SK-N-SH (cell line): Measurements from ENCODE around the gene RGL4. TPM values are rescaled to one million over a fixed set of nuclear protein-coding genes. Genes with fewer than 3 reads are reported as not detected.

Experiments used
- CTCF ChIA-PET: fragments of 300-600, 350-600 bp; formaldehyde crosslinking; extraction: SDS; loops from one replicate; lab custom pipeline; 2021; lab: Yijun Ruan, JAX
- POLR2A ChIA-PET: fragments of 350-600 bp; sonication (Branson Sonifier 250); formaldehyde crosslinking; extraction: SDS; loops from one replicate; lab custom pipeline; 2020; ENCODE audit warnings: antibody characterized with exemption, inconsistent platforms; lab: Yijun Ruan, JAX
- DNase-seq: peaks from one replicate; pipeline ENCODE4 v3.0.0; 2012
- H2AFZ ChIP-seq: fragments of 200-600 bp; sonication (generic); 2 replicates; pipeline ENCODE4 v1.8.1; 2016; ENCODE audit warnings: antibody characterized with exemption, mild to moderate bottlenecking, low read depth
- H3F3A ChIP-seq: fragments of 200-600 bp; sonication (generic); replicated peaks from 2 replicates; pipeline ENCODE3; 2016; ENCODE audit warnings: antibody characterized with exemption, mild to moderate bottlenecking; ENCODE audit not compliant: insufficient read depth
- H3K27ac ChIP-seq, 2 experiments: fragments of 200-500 bp in 1 of 2; fragments of 200-600 bp in 1 of 2; sonication (Bioruptor generic) in 1 of 2; sonication (generic), shearing (Covaris generic) in 1 of 2; 2 replicates each; pipeline versions ENCODE4 v1.5.1 to v1.6.1; 2014 to 2016; ENCODE audit warnings: low read depth in 2 of 2, inconsistent platforms in 1 of 2, low read length in 1 of 2, mild to moderate bottlenecking in 1 of 2, mixed read lengths in 1 of 2
- H3K27me3 ChIP-seq: fragments of 200-600 bp; sonication (generic), shearing (Covaris generic); 2 replicates; pipeline ENCODE4 v1.6.1; 2016; ENCODE audit warnings: mixed run types; ENCODE audit not compliant: insufficient read depth
- H3K36me3 ChIP-seq, 2 experiments: fragments of 200-500 bp in 1 of 2; fragments of 200-600 bp in 1 of 2; sonication (Bioruptor generic) in 1 of 2; sonication (generic) in 1 of 2; replicated peaks in 1 of 2; 2 replicates each; pipeline versions ENCODE3 to v1.5.1; 2014 to 2016; ENCODE audit warnings: low read length in 1 of 2, mild to moderate bottlenecking in 1 of 2; ENCODE audit not compliant: insufficient read depth in 2 of 2, control insufficient read depth in 1 of 2
- H3K4me1 ChIP-seq, 2 experiments: fragments of 200-500 bp in 1 of 2; fragments of 200-600 bp in 1 of 2; sonication (Bioruptor generic) in 1 of 2; sonication (generic), shearing (Covaris generic) in 1 of 2; 2 replicates each; pipeline versions ENCODE4 v1.5.1 to v1.6.1; 2014 to 2016; ENCODE audit warnings: low read depth in 1 of 2, low read length in 1 of 2, mixed run types in 1 of 2; ENCODE audit not compliant: insufficient read depth in 2 of 2, control insufficient read depth in 1 of 2
- H3K4me2 ChIP-seq: fragments of 200-600 bp; sonication (generic), shearing (Covaris generic); 2 replicates; pipeline ENCODE4 v1.6.1; 2017; ENCODE audit warnings: mixed run types
- H3K4me3 ChIP-seq, 2 experiments: fragments of 200-500 bp in 1 of 2; fragments of 200-600 bp in 1 of 2; sonication (Bioruptor generic) in 1 of 2; sonication (generic), shearing (Covaris generic) in 1 of 2; 2 replicates each; pipeline versions ENCODE4 v1.5.1 to v1.8.1; 2014 to 2016; ENCODE audit warnings: low read depth in 2 of 2, inconsistent platforms in 1 of 2, low read length in 1 of 2, mild to moderate bottlenecking in 1 of 2, mixed read lengths in 1 of 2, moderate library complexity in 1 of 2
- H3K79me2 ChIP-seq: fragments of 200-600 bp; sonication (generic); 2 replicates; pipeline ENCODE4 v1.8.1; 2017; ENCODE audit warnings: mild to moderate bottlenecking; ENCODE audit not compliant: insufficient read depth
- H3K9ac ChIP-seq: fragments of 200-600 bp; sonication (generic); 2 replicates; pipeline ENCODE4 v1.6.1; 2017; ENCODE audit warnings: mixed run types
- H3K9me2 ChIP-seq: fragments of 200-600 bp; sonication (generic); 2 replicates; pipeline ENCODE4 v1.6.1; 2017; ENCODE audit warnings: mixed run types
- H3K9me3 ChIP-seq: fragments of 200-600 bp; sonication (generic); 2 replicates; pipeline ENCODE4 v1.6.1; 2017; ENCODE audit warnings: mixed run types, mild to moderate bottlenecking, moderate library complexity
- H4K20me1 ChIP-seq: fragments of 200-600 bp; sonication (generic); 2 replicates; pipeline ENCODE4 v1.6.1; 2017; ENCODE audit warnings: mild to moderate bottlenecking, mixed run types; ENCODE audit not compliant: insufficient read depth
- CHD2 ChIP-seq: fragments of 150-350 bp; IDR thresholded peaks from 2 replicates; pipeline ENCODE4 v1.6.1; 2018; ENCODE audit warnings: low read length; ENCODE audit not compliant: partially characterized antibody
- EP300 ChIP-seq, 2 experiments: IDR thresholded peaks; 2 replicates each; pipeline versions ENCODE4 v1.4.0 to v1.6.1; 2012; ENCODE audit warnings: borderline replicate concordance in 1 of 2, low read depth in 1 of 2, low read length in 1 of 2
- EZH2phosphoT487 ChIP-seq: fragments of 200-600 bp; sonication (generic); IDR thresholded peaks from 2 replicates; pipeline ENCODE4 v1.6.1; 2017; ENCODE audit warnings: low read depth, mixed run types, mild to moderate bottlenecking, antibody characterized with exemption, moderate library complexity, borderline replicate concordance
- GATA2 ChIP-seq: sonication (generic); formaldehyde crosslinking; IDR thresholded peaks from 2 replicates; pipeline ENCODE4 v1.5.0; 2020; ENCODE audit warnings: mild to moderate bottlenecking, missing genetic modification reagents
- JUND ChIP-seq: IDR thresholded peaks from 2 replicates; pipeline ENCODE4 v1.4.0; 2012
- MEF2A ChIP-seq: IDR thresholded peaks from 2 replicates; pipeline ENCODE4 v1.4.0; 2012; ENCODE audit warnings: low read depth, borderline replicate concordance
- NRF1 ChIP-seq: IDR thresholded peaks from 2 replicates; pipeline ENCODE4 v1.6.1; 2012; ENCODE audit warnings: low read depth, mild to moderate bottlenecking, low read length
- POLR2AphosphoS5 ChIP-seq: IDR thresholded peaks from 2 replicates; pipeline ENCODE4 v1.6.1; 2012; ENCODE audit warnings: low read depth, low read length
- TAF1 ChIP-seq: IDR thresholded peaks from 2 replicates; pipeline ENCODE4 v1.6.1; 2012; ENCODE audit warnings: low read depth, mild to moderate bottlenecking, low read length, moderate library complexity, borderline replicate concordance
- TEAD4 ChIP-seq: IDR thresholded peaks from 2 replicates; pipeline ENCODE4 v1.4.0; 2012; ENCODE audit warnings: mild to moderate bottlenecking, borderline replicate concordance; ENCODE audit not compliant: insufficient read depth
- WGBS: methylation state at CpG from one replicate; pipeline ENCODE4 v1.1.6; 2017; ENCODE audit warnings: low lambda C conversion rate; 5-methylcytosine and 5-hydroxymethylcytosine counted together
- polyA plus RNA-seq, 3 experiments: library from polyadenylated mRNA; depleted of rRNA; stranded (reverse); fragments of >200 nt; gene quantifications; 2 replicates each; pipeline ENCODE4 v1.2.3, GENCODE V29; 2012
- TF ChIP-seq, protein P1 (sequence below): IDR thresholded peaks from 2 replicates; pipeline ENCODE4 v1.4.0; 2012; ENCODE audit warnings: low read depth
- TF ChIP-seq, protein P2 (sequence below): fragments of 200-600 bp; sonication (generic); IDR thresholded peaks from 2 replicates; pipeline ENCODE4 v1.6.1; 2017; ENCODE audit warnings: antibody characterized with exemption, mild to moderate bottlenecking, moderate library complexity
- TF ChIP-seq, protein P3 (sequence below): IDR thresholded peaks from 2 replicates; pipeline ENCODE4 v1.4.0; 2012; ENCODE audit warnings: low read depth, borderline replicate concordance
- TF ChIP-seq, protein P4 (sequence below): fragments of 150-350 bp; IDR thresholded peaks from 2 replicates; pipeline ENCODE4 v1.6.1; 2016; ENCODE audit warnings: mild to moderate bottlenecking, low read depth, low read length
- TF ChIP-seq, protein P5 (sequence below): IDR thresholded peaks from 2 replicates; pipeline ENCODE4 v1.6.1; 2012; ENCODE audit warnings: mild to moderate bottlenecking, low read depth, low read length, moderate library complexity

The RGL4 gene
- polyA plus RNA-seq, 1 of the 3 experiments (the other 2 are of a cell fraction): not detected

- Histone ChIP-seq H3K9ac (no peak overlapping the region), H3K27ac (no peak overlapping the region), H2AFZ (no peak overlapping the region), H3K79me2 (peaks cover 19% of the 10 kb centered on the region; the same call in 1 of the 2 replicates), H3F3A (no peaks in the 10 kb centered on the region), H3K9me3 (no peaks in the 10 kb centered on the region), H3K4me3 (no peak overlapping the region), H3K36me3 (peaks cover 26 to 58% of the 10 kb centered on the region in 2 experiments), H3K9me2 (no peaks in the 10 kb centered on the region), H3K4me2 (no peak overlapping the region), H3K27me3 (no peaks in the 10 kb centered on the region)
- POLR2A ChIA-PET: interaction anchor here (0.7 kb wide), 1 partner anchor 15 kb away, joined by 4 read pairs; no protein-coding TSS in a partner anchor
- CTCF ChIA-PET: interaction anchor here (1.6 kb wide), 1 partner anchor 151 kb away, joined by 4 read pairs; no protein-coding TSS in a partner anchor
- 90% methylated on average over 2 of the region's 4 CpGs for WGBS
- DNase-seq: no peak
- TF ChIP-seq, protein P1, sequence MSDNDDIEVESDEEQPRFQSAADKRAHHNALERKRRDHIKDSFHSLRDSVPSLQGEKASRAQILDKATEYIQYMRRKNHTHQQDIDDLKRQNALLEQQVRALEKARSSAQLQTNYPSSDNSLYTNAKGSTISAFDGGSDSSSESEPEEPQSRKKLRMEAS: no peak
- TF ChIP-seq TAF1: no peak
- no peak for TF ChIP-seq TEAD4
- TF ChIP-seq EP300 (IDR thresholded peaks at IDR 0.05; ENCODE audit: borderline replicate concordance in 1 of 2, low read depth in 1 of 2, low read length in 1 of 2): no peak
- TF ChIP-seq EZH2phosphoT487: no peak
- TF ChIP-seq NRF1: no peak
- TF ChIP-seq, protein P2, sequence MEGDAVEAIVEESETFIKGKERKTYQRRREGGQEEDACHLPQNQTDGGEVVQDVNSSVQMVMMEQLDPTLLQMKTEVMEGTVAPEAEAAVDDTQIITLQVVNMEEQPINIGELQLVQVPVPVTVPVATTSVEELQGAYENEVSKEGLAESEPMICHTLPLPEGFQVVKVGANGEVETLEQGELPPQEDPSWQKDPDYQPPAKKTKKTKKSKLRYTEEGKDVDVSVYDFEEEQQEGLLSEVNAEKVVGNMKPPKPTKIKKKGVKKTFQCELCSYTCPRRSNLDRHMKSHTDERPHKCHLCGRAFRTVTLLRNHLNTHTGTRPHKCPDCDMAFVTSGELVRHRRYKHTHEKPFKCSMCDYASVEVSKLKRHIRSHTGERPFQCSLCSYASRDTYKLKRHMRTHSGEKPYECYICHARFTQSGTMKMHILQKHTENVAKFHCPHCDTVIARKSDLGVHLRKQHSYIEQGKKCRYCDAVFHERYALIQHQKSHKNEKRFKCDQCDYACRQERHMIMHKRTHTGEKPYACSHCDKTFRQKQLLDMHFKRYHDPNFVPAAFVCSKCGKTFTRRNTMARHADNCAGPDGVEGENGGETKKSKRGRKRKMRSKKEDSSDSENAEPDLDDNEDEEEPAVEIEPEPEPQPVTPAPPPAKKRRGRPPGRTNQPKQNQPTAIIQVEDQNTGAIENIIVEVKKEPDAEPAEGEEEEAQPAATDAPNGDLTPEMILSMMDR: no peak
- TF ChIP-seq, all 33 proteins: peak for 0
- Histone ChIP-seq H4K20me1 (no peaks in the 10 kb centered on the region), H3K4me1 (peaks cover 0 to 2% of the 10 kb centered on the region in 2 experiments; a peak in 1 of 4 replicates)
Measured at GRCh38 chr22:23698094-23698493, 7.3 kb downstream of the RGL4 start.

GRCh38 chr22:23698673-23699235 lies 7.9 kb downstream of the RGL4 start:
- Histone ChIP-seq H3K4me1 (peaks cover 0 to 2% of the 10 kb centered on the region in 2 experiments; a peak in 1 of 4 replicates), H3K9ac (no peak overlapping the region), H3K4me3 (no peak overlapping the region), H3K79me2 (peaks cover 24% of the 10 kb centered on the region; the same call in 1 of the 2 replicates), H4K20me1 (no peaks in the 10 kb centered on the region), H3K27me3 (no peaks in the 10 kb centered on the region), H3K27ac (no peak overlapping the region), H3K9me3 (no peaks in the 10 kb centered on the region), H3F3A (no peaks in the 10 kb centered on the region), H3K4me2 (no peak overlapping the region), H3K9me2 (no peaks in the 10 kb centered on the region), H3K36me3 (peaks cover 30 to 55% of the 10 kb centered on the region in 2 experiments), H2AFZ (no peak overlapping the region)
- no peak for DNase-seq
- 92% methylated on average over 9 of the region's 10 CpGs for WGBS
- CTCF ChIA-PET: no interaction called here
- TF ChIP-seq, protein P3, sequence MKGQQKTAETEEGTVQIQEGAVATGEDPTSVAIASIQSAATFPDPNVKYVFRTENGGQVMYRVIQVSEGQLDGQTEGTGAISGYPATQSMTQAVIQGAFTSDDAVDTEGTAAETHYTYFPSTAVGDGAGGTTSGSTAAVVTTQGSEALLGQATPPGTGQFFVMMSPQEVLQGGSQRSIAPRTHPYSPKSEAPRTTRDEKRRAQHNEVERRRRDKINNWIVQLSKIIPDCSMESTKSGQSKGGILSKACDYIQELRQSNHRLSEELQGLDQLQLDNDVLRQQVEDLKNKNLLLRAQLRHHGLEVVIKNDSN: no peak
- TF ChIP-seq, protein P4, sequence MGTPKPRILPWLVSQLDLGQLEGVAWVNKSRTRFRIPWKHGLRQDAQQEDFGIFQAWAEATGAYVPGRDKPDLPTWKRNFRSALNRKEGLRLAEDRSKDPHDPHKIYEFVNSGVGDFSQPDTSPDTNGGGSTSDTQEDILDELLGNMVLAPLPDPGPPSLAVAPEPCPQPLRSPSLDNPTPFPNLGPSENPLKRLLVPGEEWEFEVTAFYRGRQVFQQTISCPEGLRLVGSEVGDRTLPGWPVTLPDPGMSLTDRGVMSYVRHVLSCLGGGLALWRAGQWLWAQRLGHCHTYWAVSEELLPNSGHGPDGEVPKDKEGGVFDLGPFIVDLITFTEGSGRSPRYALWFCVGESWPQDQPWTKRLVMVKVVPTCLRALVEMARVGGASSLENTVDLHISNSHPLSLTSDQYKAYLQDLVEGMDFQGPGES: no peak
- no peak for TF ChIP-seq CHD2
- TF ChIP-seq TEAD4: no peak
- no peak for TF ChIP-seq POLR2AphosphoS5
- TF ChIP-seq GATA2 (CRISPR knock-in tag): no peak
- TF ChIP-seq MEF2A: no peak
- TF ChIP-seq, protein P5, sequence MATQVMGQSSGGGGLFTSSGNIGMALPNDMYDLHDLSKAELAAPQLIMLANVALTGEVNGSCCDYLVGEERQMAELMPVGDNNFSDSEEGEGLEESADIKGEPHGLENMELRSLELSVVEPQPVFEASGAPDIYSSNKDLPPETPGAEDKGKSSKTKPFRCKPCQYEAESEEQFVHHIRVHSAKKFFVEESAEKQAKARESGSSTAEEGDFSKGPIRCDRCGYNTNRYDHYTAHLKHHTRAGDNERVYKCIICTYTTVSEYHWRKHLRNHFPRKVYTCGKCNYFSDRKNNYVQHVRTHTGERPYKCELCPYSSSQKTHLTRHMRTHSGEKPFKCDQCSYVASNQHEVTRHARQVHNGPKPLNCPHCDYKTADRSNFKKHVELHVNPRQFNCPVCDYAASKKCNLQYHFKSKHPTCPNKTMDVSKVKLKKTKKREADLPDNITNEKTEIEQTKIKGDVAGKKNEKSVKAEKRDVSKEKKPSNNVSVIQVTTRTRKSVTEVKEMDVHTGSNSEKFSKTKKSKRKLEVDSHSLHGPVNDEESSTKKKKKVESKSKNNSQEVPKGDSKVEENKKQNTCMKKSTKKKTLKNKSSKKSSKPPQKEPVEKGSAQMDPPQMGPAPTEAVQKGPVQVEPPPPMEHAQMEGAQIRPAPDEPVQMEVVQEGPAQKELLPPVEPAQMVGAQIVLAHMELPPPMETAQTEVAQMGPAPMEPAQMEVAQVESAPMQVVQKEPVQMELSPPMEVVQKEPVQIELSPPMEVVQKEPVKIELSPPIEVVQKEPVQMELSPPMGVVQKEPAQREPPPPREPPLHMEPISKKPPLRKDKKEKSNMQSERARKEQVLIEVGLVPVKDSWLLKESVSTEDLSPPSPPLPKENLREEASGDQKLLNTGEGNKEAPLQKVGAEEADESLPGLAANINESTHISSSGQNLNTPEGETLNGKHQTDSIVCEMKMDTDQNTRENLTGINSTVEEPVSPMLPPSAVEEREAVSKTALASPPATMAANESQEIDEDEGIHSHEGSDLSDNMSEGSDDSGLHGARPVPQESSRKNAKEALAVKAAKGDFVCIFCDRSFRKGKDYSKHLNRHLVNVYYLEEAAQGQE: no peak
- no peak for TF ChIP-seq JUND
- POLR2A ChIA-PET: no interaction called here
